Psoas muscle (tissue), 8 donors: ENCODE results near the gene TRNP1. TPM values are rescaled to one million over a fixed set of nuclear protein-coding genes. Genes with fewer than 3 reads are reported as not detected.
"Not testable (repeated sequence)": the region's sequence is repeated elsewhere in the genome, so short reads cannot be mapped to it uniquely, and the experiment has no call there.

Source experiments
- ATAC-seq, 4 donors: fragments of 200-7000 bp; cut with Tn5 transposase; one replicate each; pipeline ENCODE4 v1.9.1; 2020; ENCODE audit warnings: moderate library complexity in 3 of 4, mild to moderate bottlenecking in 2 of 4
- DNase-seq, 2 donors: peaks; one replicate each; pipeline ENCODE4 v3.0.0-alpha.2; 2020
- H3K27ac ChIP-seq: fragments of 200-600 bp; one replicate; pipeline ENCODE4 v1.8.0; 2022
- H3K27me3 ChIP-seq, 3 donors: fragments of 200-600 bp in 1 of 3; one replicate each; pipeline versions ENCODE4 v1.6.1 to v1.8.0; 2013 to 2022; ENCODE audit warnings: low read length in 2 of 3, mild to moderate bottlenecking in 2 of 3, moderate library complexity in 1 of 3; ENCODE audit not compliant: insufficient read depth in 3 of 3
- H3K36me3 ChIP-seq, 2 donors: fragments of 200-600 bp in 1 of 2; one replicate each; pipeline versions ENCODE4 v1.6.1 to v1.8.0; 2013 to 2022; ENCODE audit warnings: low read depth in 1 of 2, mild to moderate bottlenecking in 1 of 2, moderate library complexity in 1 of 2; ENCODE audit not compliant: insufficient read depth in 1 of 2
- H3K4me1 ChIP-seq: fragments of 200-600 bp; one replicate; pipeline ENCODE4 v1.8.0; 2022
- H3K4me3 ChIP-seq: fragments of 200-600 bp; one replicate; pipeline ENCODE4 v1.8.0; 2022; ENCODE audit warnings: mild to moderate bottlenecking
- H3K9me3 ChIP-seq: fragments of 200-600 bp; one replicate; pipeline ENCODE4 v1.8.0; 2022
- CTCF ChIP-seq: fragments of 200-600 bp; IDR thresholded peaks from one replicate; pipeline ENCODE4 v1.8.0; 2022; ENCODE audit warnings: antibody characterized with exemption
- WGBS, 3 donors: extraction: QIAGEN DNeasy Blood & Tissue Kit; methylation state at CpG; one replicate each; pipeline versions ENCODE4 v1.1.6 to v1.1.7; 2013; 5-methylcytosine and 5-hydroxymethylcytosine counted together
- intact Hi-C, 2 donors: fragments of 100-400 bp; cut with DNase I; formaldehyde crosslinking; loops; one replicate each; pipeline versions ENCODE4 v1.11.0 to v1.14.2; 2022
- polyA plus RNA-seq, 3 donors: library from polyadenylated mRNA; stranded (reverse); fragments of 200-250 nt; gene quantifications; one replicate each; pipeline ENCODE4 v1.2.3, GENCODE V29; 2013
- total RNA-seq, 4 donors: library from RNA; stranded (reverse); fragmentation: NEBNext Ultra II Directional in 2 of 4; extraction: Animal tissue kit (Norgen Biotek cat#: 25700) in 2 of 4; gene quantifications; one replicate each; pipeline versions ENCODE4 v1.2.1 to v1.2.4, GENCODE V29; 2021 to 2023
- donor health status: healthy with polysubstance abuse.
- donor health status: DM: no; HTN: no; CAD: no; lungs with moderate emphysema.
- donor health status: Bipolar disorder and iron deficiency.
- donor health status: healthy.
- donor health status: DM: yes; HTN: yes; CAD: no.
- donor health status: DM: no; HTN: no; CAD: no.
- donor health status: DM: no; HTN: no; CAD: no.
- donor health status: DM: yes; HTN: yes; CAD: no.

The TRNP1 gene
- total and polyA plus RNA-seq, 7 donors, result 0.84 to 3.8 (median 1.6) TPM

GRCh38 chr1:26984291-26984690 is 9.2 kb upstream of the TRNP1 start:
- TF ChIP-seq CTCF, result no peak
- no peaks in the 10 kb centered on the region for H3K9me3 ChIP-seq
- H3K27ac ChIP-seq, result no peak overlapping the region
- H3K36me3 ChIP-seq, result no peaks in the 10 kb centered on the region
- H3K27me3 ChIP-seq, result peaks cover 0 to 7% (median 7%) of the 10 kb centered on the region in 3 donors
- intact Hi-C loops, result no loop called here
- DNase-seq, result no peak
- WGBS, 3 donors, result 58 to 62% (median 59%) methylated on average over 8 of the region's 8 CpGs
- H3K4me3 ChIP-seq, result no peak overlapping the region
- no peak for ATAC-seq
- H3K4me1 ChIP-seq, result no peaks in the 10 kb centered on the region

GRCh38 chr1:26986658-26987057 is 6.8 kb upstream of the TRNP1 start:
- no peak for DNase-seq
- WGBS, 3 donors, result 56 to 65% (median 63%) methylated on average over 2 of the region's 2 CpGs
- H3K9me3 ChIP-seq, result no peaks in the 10 kb centered on the region
- no peaks in the 10 kb centered on the region for H3K36me3 ChIP-seq
- H3K4me3 ChIP-seq, result no peak overlapping the region
- no peaks in the 10 kb centered on the region for H3K4me1 ChIP-seq
- intact Hi-C loops, result no loop called here
- H3K27me3 ChIP-seq, result peaks cover 0 to 10% (median 7%) of the 10 kb centered on the region in 3 donors
- no peak overlapping the region for H3K27ac ChIP-seq
- no peak for ATAC-seq
- no peak for TF ChIP-seq CTCF

GRCh38 chr1:26989403-26990109 is 3.9 kb upstream of the TRNP1 start:
- peaks cover 0 to 25% (median 19%) of the 10 kb centered on the region in 3 donors for H3K27me3 ChIP-seq
- DNase-seq, H3K4me1 ChIP-seq, intact Hi-C loops, H3K36me3 ChIP-seq, H3K9me3 ChIP-seq, H3K27ac ChIP-seq, ATAC-seq, H3K4me3 ChIP-seq: not testable (repeated sequence)
- WGBS, 3 donors, result 70 to 73% (median 71%) methylated on average over 12 of the region's 12 CpGs

GRCh38 chr1:26991310-26992116 is 2.0 kb upstream of the TRNP1 start:
- Histone ChIP-seq H3K27me3 (peaks cover 0 to 41% (median 22%) of the 10 kb centered on the region in 3 donors), H3K9me3 (no peaks in the 10 kb centered on the region), H3K4me1 (no peaks in the 10 kb centered on the region), H3K27ac (no peak overlapping the region), H3K36me3 (no peaks in the 10 kb centered on the region), H3K4me3 (no peak overlapping the region)
- WGBS, 3 donors, result 41 to 44% (median 43%) methylated on average over 10 of the region's 10 CpGs
- no peak for TF ChIP-seq CTCF
- intact Hi-C loops, result no loop called here
- ATAC-seq, result no peak
- no peak for DNase-seq
